KOPT-K1 (cell line): ENCODE data around the gene CAMK2N2.
A peak's percentile ranks its signal among the peaks of the same experiment; 100 is the strongest.

Experiments
- H3K27ac ChIP-seq: fragments of 200-600 bp; sonication (generic); 2 replicates; pipeline ENCODE4 v1.5.1; 2016; ENCODE audit warnings: antibody characterized with exemption, mild to moderate bottlenecking, low read depth, low read length; ENCODE audit not compliant: poor library complexity, severe bottlenecking
- H3K36me3 ChIP-seq: fragments of 200-600 bp; sonication (generic); 2 replicates; pipeline ENCODE4 v1.5.1; 2017; ENCODE audit warnings: antibody characterized with exemption, mild to moderate bottlenecking, low read length, moderate library complexity; ENCODE audit not compliant: insufficient read depth
- H3K9me3 ChIP-seq: fragments of 200-600 bp; sonication (generic); 2 replicates; pipeline ENCODE4 v1.5.1; 2017; ENCODE audit warnings: antibody characterized with exemption, low read length, mild to moderate bottlenecking; ENCODE audit not compliant: insufficient read depth, poor library complexity, severe bottlenecking

Gene CAMK2N2

DNA sequence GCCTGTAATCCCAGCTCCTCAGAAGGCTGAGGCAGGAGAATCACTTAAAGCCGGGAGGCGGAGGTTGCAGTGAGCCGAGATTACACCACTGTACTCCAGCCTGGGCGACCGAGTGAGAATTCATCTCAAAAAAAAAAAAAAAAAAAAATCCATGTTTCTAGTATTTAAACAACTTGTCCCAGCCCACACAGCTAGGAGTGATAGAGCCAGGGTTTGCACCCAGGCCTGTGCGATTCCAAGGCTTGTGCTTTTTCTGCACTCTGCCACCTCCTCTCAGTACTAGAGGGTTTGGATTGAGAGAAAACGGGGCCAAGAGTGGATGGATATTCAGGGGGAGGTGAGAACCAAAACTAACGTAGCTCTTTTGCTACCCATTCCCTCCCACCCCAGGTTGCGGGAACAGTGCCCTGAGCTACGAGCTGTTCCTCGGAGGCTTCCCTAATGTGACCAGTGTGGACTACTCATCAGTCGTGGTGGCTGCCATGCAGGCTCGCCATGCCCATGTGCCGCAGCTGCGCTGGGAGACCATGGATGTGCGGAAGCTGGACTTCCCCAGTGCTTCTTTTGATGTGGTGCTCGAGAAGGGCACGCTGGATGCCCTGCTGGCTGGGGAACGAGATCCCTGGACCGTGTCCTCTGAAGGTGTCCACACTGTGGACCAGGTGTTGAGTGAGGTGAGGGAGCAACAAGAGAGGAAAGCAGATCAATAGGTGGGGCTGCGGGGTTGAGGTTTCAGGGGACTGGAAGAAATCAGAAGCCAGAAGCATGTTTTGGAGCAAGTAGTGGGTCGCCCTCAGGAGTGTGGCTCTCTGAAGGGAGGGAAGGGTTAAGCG, 4.1 kb downstream of the CAMK2N2 start:
- no peaks in the 10 kb centered on the region for H3K9me3 ChIP-seq
- no peaks in the 10 kb centered on the region for H3K36me3 ChIP-seq
- H3K27ac ChIP-seq, result no peak overlapping the region

DNA sequence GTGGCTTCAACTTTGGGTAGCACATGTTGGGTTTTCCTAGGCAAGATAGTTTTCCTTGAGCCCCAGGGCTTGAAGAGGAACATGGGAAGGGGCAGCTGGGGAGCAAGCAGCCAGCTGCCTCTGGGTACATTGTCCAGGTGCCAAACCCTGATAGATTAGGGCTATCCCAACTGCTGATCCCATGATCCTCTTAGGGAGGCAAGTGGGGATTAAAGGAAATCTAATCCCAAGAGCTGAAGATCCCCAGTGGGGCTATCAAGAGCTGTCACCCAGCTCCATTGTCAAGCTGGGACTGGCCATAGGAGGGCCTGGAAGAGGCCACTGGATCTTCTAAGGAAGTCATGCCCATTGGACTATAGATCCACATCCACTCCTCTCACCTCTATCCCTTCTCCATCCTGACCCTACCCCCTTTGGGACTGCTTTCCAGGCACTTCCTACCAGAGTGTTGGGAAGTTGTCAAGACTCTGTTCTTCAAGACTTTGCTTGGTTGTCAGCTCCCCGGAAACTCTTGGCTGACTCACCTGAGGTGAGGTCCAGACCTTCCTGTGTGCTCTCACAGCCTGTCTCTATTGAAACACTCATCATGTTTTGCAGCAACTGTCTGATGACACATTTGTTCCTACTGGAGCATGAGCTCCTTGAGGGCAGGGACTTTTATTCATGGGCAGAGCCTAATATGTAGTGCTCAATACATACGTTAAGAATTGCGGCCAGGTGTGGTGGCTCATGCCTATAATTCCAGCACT, 5.9 kb downstream of the CAMK2N2 start:
- Histone ChIP-seq H3K9me3 (no peaks in the 10 kb centered on the region), H3K36me3 (no peaks in the 10 kb centered on the region), H3K27ac (no peak overlapping the region)

DNA sequence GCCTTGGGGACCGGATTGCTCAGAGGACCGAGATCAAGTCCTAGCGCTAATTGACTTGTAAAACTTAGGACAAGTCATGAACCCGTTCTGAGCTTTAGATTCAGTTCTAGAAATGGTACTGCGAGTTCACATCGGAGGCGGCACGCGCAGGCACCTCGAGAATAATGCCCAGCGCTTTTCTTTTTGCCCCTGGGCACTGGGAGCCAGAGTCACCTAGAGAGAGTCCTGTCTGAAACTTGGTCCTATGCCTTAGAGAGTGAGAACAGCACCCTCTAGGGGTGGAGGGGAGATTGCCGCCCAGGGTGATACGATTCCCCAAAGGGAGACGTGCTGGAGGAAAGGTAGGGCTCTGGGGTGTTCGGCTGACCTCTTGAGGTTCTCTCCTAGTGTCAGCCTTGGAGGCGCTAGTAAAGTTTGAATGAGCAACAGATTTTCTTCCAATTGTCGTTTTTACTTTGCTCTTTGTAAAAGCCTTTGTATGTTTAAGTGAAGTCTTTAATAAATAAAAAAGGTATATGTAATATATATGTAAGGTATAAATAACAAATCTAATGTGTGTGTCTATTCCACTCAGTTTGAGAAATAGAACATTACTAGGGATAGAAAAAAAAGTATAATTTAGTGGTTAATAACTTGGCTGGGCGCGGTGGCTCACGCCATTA, 11.1 kb downstream of the CAMK2N2 start:
- Histone ChIP-seq H3K9me3 (no peaks in the 10 kb centered on the region), H3K27ac (peak overlapping the region; percentile 79), H3K36me3 (peaks cover 10% of the 10 kb centered on the region)

DNA sequence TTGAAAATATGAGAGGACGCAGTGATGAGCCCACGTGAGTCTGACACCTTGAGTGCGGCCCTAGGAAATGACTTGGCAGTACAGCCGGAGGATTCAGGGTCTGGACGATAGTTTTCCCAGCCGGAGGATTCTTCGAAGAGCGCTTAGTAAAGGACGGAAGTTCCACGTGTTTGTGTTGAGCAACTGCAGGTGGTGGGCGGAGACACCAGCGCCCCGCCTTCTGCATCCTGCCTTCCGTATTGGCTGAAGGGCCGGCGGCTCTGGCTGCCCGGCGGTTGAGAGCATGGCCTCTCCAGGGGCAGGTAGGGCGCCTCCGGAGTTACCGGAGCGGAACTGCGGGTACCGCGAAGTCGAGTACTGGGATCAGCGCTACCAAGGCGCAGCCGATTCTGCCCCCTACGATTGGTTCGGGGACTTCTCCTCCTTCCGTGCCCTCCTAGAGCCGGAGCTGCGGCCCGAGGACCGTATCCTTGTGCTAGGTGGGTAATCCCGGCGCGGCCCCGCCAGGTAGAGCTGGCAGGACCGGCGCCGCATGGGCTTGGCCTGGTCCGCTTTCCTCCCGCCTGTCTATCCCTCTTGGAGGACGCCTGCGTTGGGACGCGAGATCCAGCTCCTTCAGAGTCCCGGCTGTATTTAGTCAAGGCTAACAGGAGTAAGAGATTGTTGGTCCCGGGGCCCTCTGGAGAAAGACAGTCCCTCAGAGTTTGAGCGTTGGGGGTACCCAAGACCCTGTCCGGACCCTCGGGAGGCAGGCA, 11.8 kb downstream of the CAMK2N2 start, which contains the start of gene EEF1AKMT4:
TSS of gene EEF1AKMT4 (plus strand) at position 261 of the 755 bp plus-strand sequence. CDS start at position 284, 23 bp downstream.
- Histone ChIP-seq H3K9me3 (no peaks in the 10 kb centered on the region), H3K36me3 (peaks cover 17% of the 10 kb centered on the region), H3K27ac (peak within 1 kb of the TSS; percentile 79)

DNA sequence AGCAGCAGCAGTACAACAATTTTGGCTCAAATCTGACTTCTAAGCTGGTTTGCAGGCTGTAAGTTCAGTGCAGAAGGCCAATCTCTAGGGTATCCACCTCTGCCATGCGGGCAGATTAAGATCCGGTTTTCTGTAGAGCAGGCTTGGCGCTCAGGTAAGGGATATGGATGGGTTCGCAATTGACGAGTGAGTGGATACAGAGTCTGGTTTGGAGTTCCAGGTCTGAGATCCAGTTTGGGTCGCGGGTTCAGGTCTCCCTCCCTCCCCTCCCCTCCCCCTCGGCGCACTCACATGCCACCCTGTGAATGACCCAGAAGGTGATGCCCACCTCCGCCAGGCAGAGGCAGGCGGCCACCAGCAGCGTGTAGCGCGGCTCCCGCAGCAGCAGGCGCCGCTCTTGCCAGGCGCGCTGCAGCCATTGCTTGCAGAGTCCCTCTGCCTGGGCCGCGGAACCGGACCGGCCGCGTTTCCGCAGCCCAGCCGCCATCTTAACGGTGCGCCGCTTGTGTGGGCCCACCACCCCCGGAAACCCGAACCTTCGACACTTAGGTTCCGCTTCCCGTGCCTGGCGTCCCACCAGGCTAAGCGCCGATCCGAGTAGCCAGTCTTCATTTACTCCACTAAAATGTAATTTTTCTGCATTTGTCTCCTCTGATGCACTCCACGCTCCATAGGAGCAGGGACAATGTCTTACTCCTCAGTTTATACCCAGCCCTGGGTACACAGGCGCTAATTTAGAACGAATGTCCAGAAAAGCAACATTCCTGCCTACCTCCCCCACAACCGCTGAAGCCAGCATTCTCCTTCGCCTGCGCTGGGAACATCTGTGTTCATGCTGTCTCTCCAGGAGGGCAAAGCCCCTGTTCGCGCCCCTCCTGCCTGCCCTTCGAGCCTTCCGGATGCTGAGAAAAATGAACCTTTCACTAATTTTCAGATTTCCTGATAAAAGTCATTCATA, 12.6 kb downstream of the CAMK2N2 start, which contains the start of gene ALG3:
TSS of gene ALG3 (minus strand) at position 509 of the 958 bp plus-strand sequence. CDS start at position 487, 22 bp downstream.
- peak within 1 kb of the TSS; percentile 79 for H3K27ac ChIP-seq
- no peaks in the 10 kb centered on the region for H3K9me3 ChIP-seq
- H3K36me3 ChIP-seq, result peaks cover 26% of the 10 kb centered on the region

DNA sequence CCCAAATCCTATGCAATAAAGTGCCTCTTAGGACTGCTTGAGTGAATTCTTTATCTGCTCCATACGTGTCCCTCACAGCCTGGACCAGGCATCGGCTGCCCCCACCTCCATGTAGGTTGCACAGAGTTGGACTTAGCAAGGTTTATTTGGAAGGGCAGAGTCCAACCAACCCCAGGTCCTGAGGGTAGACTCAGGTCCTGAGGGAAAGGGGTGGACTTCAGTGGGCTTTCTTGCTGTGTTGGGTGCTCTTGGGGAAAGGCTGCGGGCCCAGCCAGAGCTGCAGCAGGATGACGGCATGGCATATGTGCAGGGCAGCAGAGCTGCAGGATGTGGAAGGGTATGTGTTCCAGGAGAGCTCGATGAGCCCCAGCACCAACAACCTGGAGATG, 19.1 kb downstream of the CAMK2N2 start:
- Histone ChIP-seq H3K36me3 (peaks cover 51% of the 10 kb centered on the region), H3K9me3 (no peaks in the 10 kb centered on the region), H3K27ac (no peak overlapping the region)

DNA sequence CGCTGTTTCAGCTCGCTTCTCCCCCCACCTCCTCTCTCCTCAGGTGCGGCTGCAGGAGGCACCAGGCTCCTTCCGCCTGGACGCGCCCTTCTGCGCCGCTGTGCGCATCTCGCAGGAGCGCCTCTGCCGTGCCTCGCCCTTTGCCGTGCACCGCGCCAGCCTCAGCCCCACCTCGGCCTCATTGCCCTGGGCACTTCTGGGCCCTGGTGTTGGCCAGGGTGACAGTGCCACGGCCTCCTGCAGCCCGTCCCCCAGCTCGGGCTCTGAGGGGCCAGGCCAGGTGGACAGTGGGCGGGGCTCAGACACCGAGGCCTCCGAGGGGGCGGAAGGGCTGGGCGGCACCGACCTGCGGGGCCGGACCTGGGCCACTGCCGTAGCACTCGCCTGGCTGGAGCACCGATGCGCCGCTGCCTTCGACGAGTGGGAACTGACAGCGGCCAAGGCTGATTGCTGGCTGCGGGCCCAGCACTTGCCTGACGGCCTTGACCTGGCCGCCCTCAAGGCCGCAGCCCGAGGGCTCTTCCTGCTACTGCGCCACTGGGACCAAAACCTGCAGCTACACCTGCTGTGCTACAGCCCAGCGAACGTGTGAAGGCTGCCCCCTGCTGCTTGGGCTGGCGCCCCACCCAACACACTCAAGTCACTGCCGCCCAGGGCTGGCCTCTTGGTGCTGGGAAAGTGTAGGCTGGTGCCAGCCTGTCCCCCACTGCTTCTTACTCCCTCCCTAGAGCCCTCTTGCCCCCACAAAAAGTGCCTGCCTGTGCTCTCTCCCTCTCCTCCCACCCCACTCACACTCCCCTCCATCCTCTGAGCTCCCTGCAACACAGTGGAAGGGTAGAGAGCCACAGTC, 19.7 kb downstream of the CAMK2N2 start:
- no peak overlapping the region for H3K27ac ChIP-seq
- peaks cover 51% of the 10 kb centered on the region for H3K36me3 ChIP-seq
- no peaks in the 10 kb centered on the region for H3K9me3 ChIP-seq

DNA sequence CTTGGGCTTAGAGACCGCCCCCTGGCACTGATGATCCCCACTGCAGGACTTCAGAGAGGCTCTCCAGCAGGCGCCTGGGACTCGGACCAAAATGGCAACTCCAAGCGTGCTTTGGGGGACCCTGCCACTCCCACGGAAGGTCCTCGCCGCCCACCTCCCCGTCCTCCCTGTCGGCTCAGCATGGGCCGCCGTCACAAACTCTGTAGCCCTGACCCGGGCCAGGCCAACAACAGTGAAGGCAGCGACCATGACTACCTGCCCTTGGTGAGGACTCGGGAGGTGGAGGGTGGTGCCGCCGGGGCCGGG, 20.3 kb downstream of the CAMK2N2 start:
- Histone ChIP-seq H3K9me3 (no peaks in the 10 kb centered on the region), H3K36me3 (peaks cover 49% of the 10 kb centered on the region), H3K27ac (no peak overlapping the region)

DNA sequence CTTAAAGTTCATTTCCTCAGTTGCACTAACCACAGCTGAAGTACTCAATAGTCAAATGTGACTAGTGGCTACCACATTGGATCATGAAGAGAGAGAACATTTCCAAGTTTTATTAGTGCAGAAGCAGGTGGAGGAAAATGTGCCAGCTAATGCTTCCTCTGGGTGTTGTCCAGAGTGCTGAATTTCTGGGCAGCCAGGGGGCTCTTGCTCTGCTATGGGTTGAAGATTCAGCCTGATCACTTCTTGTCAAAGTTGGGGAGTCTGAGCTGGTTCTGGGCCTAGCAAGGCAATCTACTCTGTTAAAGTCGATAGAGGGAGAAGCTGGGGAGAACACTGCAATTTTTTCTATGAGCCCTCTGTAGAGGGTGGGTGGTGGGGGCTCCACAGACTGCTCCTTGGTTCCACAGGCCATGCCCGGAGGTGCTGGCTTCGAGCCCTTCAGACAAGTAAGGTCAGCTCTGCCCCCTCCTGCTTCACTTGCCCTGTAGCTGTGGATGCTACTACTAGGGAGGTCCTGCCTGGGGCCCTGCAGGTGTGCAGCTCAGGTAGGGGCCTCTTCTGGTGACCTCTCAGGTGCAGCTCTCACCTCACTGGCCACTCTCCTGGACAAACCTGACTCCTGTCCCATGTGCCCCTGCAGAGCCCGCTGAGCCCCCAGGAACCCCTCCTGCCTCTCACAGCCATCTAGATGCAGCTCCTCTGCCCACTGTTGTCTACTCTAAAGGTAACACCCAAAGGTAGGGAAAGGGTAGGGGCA, 20.8 kb downstream of the CAMK2N2 start:
- Histone ChIP-seq H3K9me3 (no peaks in the 10 kb centered on the region), H3K27ac (no peak overlapping the region), H3K36me3 (peaks cover 44% of the 10 kb centered on the region)

DNA sequence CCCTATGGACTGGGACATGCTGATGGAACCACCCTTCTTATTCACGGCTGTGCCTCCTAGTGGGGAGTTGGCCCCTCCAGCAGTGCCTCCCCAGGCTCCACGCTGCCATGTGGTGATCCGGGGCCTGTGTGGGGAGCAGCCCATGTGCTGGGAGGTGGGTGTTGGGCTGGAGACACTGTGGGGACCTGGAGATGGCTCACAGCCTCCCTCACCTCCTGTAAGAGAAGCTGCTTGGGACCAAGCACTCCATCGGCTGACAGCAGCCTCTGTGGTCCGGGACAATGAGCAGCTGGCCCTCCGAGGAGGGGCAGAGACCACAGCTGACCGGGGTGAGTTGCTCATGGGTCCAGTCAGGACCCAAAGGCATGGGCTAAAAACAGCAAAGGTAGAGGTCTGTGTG, 21.6 kb downstream of the CAMK2N2 start:
- no peaks in the 10 kb centered on the region for H3K9me3 ChIP-seq
- H3K36me3 ChIP-seq, result peaks cover 35% of the 10 kb centered on the region
- no peak overlapping the region for H3K27ac ChIP-seq

DNA sequence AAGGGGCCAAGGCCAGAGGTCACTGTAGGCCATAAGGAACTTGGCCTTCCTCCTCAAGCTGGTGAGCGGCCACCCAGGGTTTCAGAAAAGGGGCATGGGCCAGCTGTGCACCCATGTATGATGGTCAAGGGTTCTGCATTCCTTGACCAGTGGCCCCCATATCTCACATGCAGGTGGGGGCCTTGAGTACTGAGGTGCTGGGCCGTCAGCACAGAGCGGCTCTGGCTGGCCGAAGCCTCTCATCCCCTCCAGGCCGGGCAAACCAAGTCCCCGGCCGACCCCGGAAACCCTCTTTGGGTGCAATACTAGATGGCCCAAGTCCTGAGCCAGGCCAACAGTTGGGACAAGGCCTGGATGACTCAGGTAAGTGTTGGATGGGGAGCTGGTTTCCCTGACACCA, 22.1 kb downstream of the CAMK2N2 start:
- Histone ChIP-seq H3K36me3 (peaks cover 30% of the 10 kb centered on the region), H3K9me3 (no peaks in the 10 kb centered on the region), H3K27ac (no peak overlapping the region)

DNA sequence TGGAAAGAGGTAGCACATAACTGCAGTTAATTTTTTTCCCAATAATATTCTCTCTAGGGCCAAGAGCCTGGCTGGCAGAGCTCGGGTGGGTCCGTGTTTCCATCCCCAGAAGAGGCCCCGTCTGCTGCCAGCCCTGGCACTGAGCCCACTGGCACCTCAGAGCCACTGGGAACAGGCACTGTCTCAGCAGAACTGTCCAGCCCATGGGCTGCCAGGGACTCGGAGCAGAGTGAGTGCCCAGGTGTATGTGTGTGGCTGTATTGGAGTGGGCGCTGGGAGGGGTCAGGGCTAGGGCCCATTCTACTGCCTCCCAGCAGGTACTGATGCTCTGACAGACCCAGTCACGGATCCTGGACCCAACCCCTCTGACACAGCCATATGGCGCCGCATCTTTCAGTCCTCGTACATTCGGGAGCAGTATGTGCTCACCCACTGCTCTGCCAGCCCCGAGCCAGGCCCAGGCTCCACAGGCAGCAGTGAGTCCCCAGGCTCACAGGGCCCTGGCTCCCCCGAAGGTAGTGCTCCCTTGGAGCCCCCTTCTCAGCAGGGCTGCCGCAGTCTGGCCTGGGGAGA, 23.0 kb downstream of the CAMK2N2 start:
- Histone ChIP-seq H3K27ac (no peak overlapping the region), H3K9me3 (no peaks in the 10 kb centered on the region), H3K36me3 (peaks cover 21% of the 10 kb centered on the region)
